ENCODE results near the gene STK25.

The STK25 gene

DNA sequence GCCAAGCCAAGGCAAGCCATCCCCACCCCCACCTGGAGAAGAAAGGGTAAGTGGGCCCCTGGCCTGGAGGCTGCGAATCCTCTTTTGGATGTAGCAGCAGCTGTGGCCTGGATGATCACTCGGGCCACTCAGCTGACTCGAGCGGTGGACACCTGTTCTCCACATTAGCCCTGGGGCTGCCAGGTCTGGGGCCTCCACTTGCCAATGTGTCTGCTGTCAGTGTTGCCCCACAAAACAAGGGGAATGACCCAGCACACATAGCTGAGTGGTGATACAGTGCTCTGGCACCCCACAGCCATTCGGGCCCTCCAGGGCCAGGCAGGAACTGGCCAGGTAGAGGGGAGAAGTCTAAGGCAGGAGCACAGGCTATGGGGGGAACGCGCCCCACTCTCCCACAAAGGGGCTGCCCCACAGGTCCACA lies 2.6 kb downstream of the STK25 start:
- Histone ChIP-seq H3K4me2 (ENCODE audit: low read depth, low read length) (no peak overlapping the region), H3K9me3 (replicated peaks; ENCODE audit: insufficient read depth, low read length) (no peaks in the 10 kb centered on the region), H2AFZ (ENCODE audit: low read length) (no peak overlapping the region), H3K4me1 (ENCODE audit: low read length) (peaks cover 5% of the 10 kb centered on the region), H3K9ac (ENCODE audit: low read length) (no peak overlapping the region), H3K79me2 (ENCODE audit: low read length) (peaks cover 16% of the 10 kb centered on the region; the same call in 1 of the 2 replicates), H3K4me3 (ENCODE audit: low read length) (no peak overlapping the region), H3K27me3 (replicated peaks; ENCODE audit: insufficient read depth, low read length) (peaks cover 11% of the 10 kb centered on the region), H4K20me1 (ENCODE audit: insufficient read depth, low read length) (no peaks in the 10 kb centered on the region), H3K36me3 (replicated peaks; ENCODE audit: insufficient read depth, low read length) (no peaks in the 10 kb centered on the region), H3K27ac (ENCODE audit: low read length) (no peak overlapping the region), H3F3A (ENCODE audit: insufficient read depth, low read length) (no peaks in the 10 kb centered on the region), H3K9me2 (replicated peaks; ENCODE audit: insufficient read depth, low read length) (no peaks in the 10 kb centered on the region)
- no peak for TF ChIP-seq EZH2 (optimal IDR thresholded peaks at IDR 0.05; ENCODE audit: low read depth, low read length)
- TF ChIP-seq, protein P1, sequence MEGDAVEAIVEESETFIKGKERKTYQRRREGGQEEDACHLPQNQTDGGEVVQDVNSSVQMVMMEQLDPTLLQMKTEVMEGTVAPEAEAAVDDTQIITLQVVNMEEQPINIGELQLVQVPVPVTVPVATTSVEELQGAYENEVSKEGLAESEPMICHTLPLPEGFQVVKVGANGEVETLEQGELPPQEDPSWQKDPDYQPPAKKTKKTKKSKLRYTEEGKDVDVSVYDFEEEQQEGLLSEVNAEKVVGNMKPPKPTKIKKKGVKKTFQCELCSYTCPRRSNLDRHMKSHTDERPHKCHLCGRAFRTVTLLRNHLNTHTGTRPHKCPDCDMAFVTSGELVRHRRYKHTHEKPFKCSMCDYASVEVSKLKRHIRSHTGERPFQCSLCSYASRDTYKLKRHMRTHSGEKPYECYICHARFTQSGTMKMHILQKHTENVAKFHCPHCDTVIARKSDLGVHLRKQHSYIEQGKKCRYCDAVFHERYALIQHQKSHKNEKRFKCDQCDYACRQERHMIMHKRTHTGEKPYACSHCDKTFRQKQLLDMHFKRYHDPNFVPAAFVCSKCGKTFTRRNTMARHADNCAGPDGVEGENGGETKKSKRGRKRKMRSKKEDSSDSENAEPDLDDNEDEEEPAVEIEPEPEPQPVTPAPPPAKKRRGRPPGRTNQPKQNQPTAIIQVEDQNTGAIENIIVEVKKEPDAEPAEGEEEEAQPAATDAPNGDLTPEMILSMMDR (IDR thresholded peaks at IDR 0.05; ENCODE audit: low read length) = no peak
- no peak for TF ChIP-seq EZH2phosphoT487 (IDR thresholded peaks at IDR 0.05; ENCODE audit: low read length)
- no peak for DNase-seq

DNA sequence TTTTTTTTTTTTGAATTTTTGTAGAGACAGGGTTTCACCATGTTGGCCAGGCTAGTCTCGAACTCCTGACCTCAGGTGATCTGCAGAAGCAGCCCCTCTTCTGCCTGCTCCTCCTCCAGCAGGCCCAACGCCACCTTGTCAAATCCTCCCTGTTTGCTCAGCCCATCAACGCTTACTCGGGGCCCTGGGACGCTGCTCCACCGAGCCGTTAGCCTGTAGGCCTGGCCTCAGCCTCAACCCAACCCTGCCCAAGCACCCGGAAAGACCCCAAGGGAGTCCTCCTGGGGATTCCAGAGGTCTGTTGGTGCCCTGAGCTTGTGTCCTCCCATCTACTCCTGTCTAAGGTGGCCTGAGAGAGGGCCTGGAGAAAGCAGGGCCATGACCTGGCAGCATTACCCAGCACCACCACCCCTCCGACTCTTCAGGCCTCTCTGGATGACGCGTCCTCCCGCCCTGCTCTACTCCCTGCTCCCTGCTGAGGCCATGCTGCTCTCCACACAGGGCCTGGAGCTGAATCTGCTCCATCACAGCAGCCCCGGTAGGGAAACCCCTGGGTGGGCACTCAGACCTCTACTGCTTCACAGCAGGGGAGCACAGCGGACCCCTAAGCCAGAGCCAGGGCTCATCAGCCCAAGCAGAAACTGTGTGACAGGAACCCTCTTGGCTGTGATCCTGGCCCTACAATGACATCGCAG lies 3.2 kb downstream of the STK25 start:
- Histone ChIP-seq H3K36me3 (replicated peaks; ENCODE audit: insufficient read depth, low read length) (no peaks in the 10 kb centered on the region), H4K20me1 (ENCODE audit: insufficient read depth, low read length) (no peaks in the 10 kb centered on the region), H3F3A (ENCODE audit: insufficient read depth, low read length) (no peaks in the 10 kb centered on the region), H2AFZ (ENCODE audit: low read length) (no peak overlapping the region), H3K4me1 (ENCODE audit: low read length) (peaks cover 5% of the 10 kb centered on the region), H3K4me3 (ENCODE audit: low read length) (no peak overlapping the region), H3K9me3 (replicated peaks; ENCODE audit: insufficient read depth, low read length) (no peaks in the 10 kb centered on the region), H3K27me3 (replicated peaks; ENCODE audit: insufficient read depth, low read length) (peaks cover 10% of the 10 kb centered on the region), H3K9ac (ENCODE audit: low read length) (no peak overlapping the region), H3K9me2 (replicated peaks; ENCODE audit: insufficient read depth, low read length) (no peaks in the 10 kb centered on the region), H3K27ac (ENCODE audit: low read length) (no peak overlapping the region), H3K4me2 (ENCODE audit: low read depth, low read length) (no peak overlapping the region), H3K79me2 (ENCODE audit: low read length) (peaks cover 16% of the 10 kb centered on the region; the same call in 1 of the 2 replicates)
- TF ChIP-seq EZH2 (optimal IDR thresholded peaks at IDR 0.05; ENCODE audit: low read depth, low read length) = no peak
- TF ChIP-seq, protein P1 (IDR thresholded peaks at IDR 0.05; ENCODE audit: low read length) = no peak
- TF ChIP-seq EZH2phosphoT487 (IDR thresholded peaks at IDR 0.05; ENCODE audit: low read length) = no peak
- DNase-seq = no peak

DNA sequence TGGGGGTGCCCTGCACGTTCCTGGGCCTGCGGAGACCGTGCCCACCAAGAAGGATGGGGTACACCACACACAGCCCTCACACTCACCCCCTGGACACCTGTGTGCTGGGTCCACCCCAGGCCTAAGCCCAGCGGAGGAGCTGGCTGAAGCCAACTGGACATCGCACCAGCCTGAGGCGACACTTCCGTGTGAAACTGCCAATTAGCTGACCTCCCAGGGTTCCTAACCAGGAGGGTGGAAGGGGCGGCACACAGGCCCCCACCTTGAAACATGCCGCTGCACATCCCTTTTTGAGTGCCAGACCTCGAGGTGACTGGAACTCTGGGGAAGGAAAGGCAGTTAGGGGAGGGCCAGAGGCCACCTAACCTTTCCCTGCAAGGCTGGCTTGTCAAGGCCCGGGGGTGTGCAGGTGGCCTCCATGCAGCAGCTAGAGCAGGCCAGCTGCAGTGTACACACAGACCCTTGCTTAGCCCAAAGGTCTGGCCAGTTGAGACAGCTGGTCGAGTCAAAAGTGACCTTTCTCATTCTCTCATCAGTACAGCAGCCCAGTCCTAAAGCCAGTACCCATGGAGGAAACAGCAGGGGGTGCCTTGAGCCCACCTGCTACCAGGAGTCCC lies 4.5 kb downstream of the STK25 start:
- Histone ChIP-seq H3K27ac (ENCODE audit: low read length) (no peak overlapping the region), H3K9me2 (replicated peaks; ENCODE audit: insufficient read depth, low read length) (no peaks in the 10 kb centered on the region), H3K4me1 (ENCODE audit: low read length) (peaks cover 1% of the 10 kb centered on the region), H3K4me2 (ENCODE audit: low read depth, low read length) (no peak overlapping the region), H3K9ac (ENCODE audit: low read length) (no peak overlapping the region), H3F3A (ENCODE audit: insufficient read depth, low read length) (no peaks in the 10 kb centered on the region), H3K79me2 (ENCODE audit: low read length) (peaks cover 16% of the 10 kb centered on the region; the same call in 1 of the 2 replicates), H3K9me3 (replicated peaks; ENCODE audit: insufficient read depth, low read length) (no peaks in the 10 kb centered on the region), H3K4me3 (ENCODE audit: low read length) (no peak overlapping the region), H4K20me1 (ENCODE audit: insufficient read depth, low read length) (no peaks in the 10 kb centered on the region), H3K36me3 (replicated peaks; ENCODE audit: insufficient read depth, low read length) (no peaks in the 10 kb centered on the region), H3K27me3 (replicated peaks; ENCODE audit: insufficient read depth, low read length) (no peaks in the 10 kb centered on the region), H2AFZ (ENCODE audit: low read length) (no peak overlapping the region)
- DNase-seq = no peak
- TF ChIP-seq, protein P1 (IDR thresholded peaks at IDR 0.05; ENCODE audit: low read length) = no peak
- TF ChIP-seq EZH2 (optimal IDR thresholded peaks at IDR 0.05; ENCODE audit: low read depth, low read length) (no peak), EZH2phosphoT487 (IDR thresholded peaks at IDR 0.05; ENCODE audit: low read length) (no peak)
